Type B pancreatic cell (in vitro differentiated cells): ENCODE measurements around the gene ARL3. TPM values are rescaled to one million over a fixed set of nuclear protein-coding genes. Genes with fewer than 3 reads are reported as not detected.
A peak's percentile ranks its signal among the peaks of the same experiment; 100 is the strongest.

Source experiments
- DNase-seq: peaks from one replicate; pipeline ENCODE4 v3.0.0; 2021; ENCODE audit warnings: mixed read lengths; ENCODE audit not compliant: unreplicated experiment; ENCODE audit errors: extremely low spot score
- H3K27ac Mint-ChIP-seq: 2 replicates; pipeline ENCODE4 v1.8.0; 2021; ENCODE audit warnings: mild to moderate bottlenecking, mixed read lengths
- H3K27me3 Mint-ChIP-seq: 2 replicates; pipeline ENCODE4 v1.8.0; 2021; ENCODE audit warnings: mixed read lengths
- H3K36me3 Mint-ChIP-seq: 2 replicates; pipeline ENCODE4 v1.8.0; 2021; ENCODE audit warnings: mixed read lengths
- H3K4me1 Mint-ChIP-seq: one replicate; pipeline ENCODE4 v1.8.0; 2021; ENCODE audit warnings: mixed read lengths; ENCODE audit not compliant: unreplicated experiment
- H3K4me3 Mint-ChIP-seq: 2 replicates; pipeline ENCODE4 v1.8.0; 2021; ENCODE audit warnings: mild to moderate bottlenecking, mixed read lengths
- H3K9me3 Mint-ChIP-seq: 2 replicates; pipeline ENCODE4 v1.8.0; 2021; ENCODE audit warnings: mixed read lengths
- CTCF ChIP-seq: fragments of 200-600 bp; sonication (generic); conservative IDR thresholded peaks from 2 replicates; pipeline ENCODE4 v1.5.0; 2021; ENCODE audit warnings: antibody characterized with exemption, mild to moderate bottlenecking
- total RNA-seq: library from RNA; stranded (reverse); gene quantifications from 2 replicates; pipeline ENCODE4 v1.2.1, GENCODE V29; 2021; ENCODE audit warnings: low replicate concordance

Gene ARL3
- total RNA-seq, 1 donor from 2014 or later, result 15.8 TPM

- no peaks in the 10 kb centered on the region for H3K9me3 Mint-ChIP-seq
- no peak for TF ChIP-seq CTCF
- H3K4me3 Mint-ChIP-seq, result peak overlapping the region; percentile 73
- peak overlapping the region; percentile 76 for H3K27ac Mint-ChIP-seq
- no peak for DNase-seq
- H3K36me3 Mint-ChIP-seq, result peaks cover 4% of the 10 kb centered on the region
- peaks cover 73% of the 10 kb centered on the region for H3K4me1 Mint-ChIP-seq
- H3K27me3 Mint-ChIP-seq, result no peaks in the 10 kb centered on the region
These were observed 38.3 kb downstream of the ARL3 start for GRCh38 chr10:102675666-102676533.

- DNase-seq, result no peak
- Mint-ChIP-seq H3K9me3 (no peaks in the 10 kb centered on the region), H3K4me1 (peaks cover 78% of the 10 kb centered on the region), H3K4me3 (peak overlapping the region; percentile 73), H3K27ac (peak overlapping the region; percentile 76), H3K27me3 (no peaks in the 10 kb centered on the region), H3K36me3 (no peaks in the 10 kb centered on the region)
- peak; percentile 22 for TF ChIP-seq CTCF
These were observed 39.1 kb downstream of the ARL3 start for GRCh38 chr10:102675011-102675665.

GRCh38 chr10:102674566-102674965, 39.6 kb downstream of the ARL3 start:
- peak overlapping the region; percentile 73 for H3K4me3 Mint-ChIP-seq
- no peaks in the 10 kb centered on the region for H3K27me3 Mint-ChIP-seq
- TF ChIP-seq CTCF, result no peak
- DNase-seq, result no peak
- H3K9me3 Mint-ChIP-seq, result no peaks in the 10 kb centered on the region
- no peaks in the 10 kb centered on the region for H3K36me3 Mint-ChIP-seq
- peaks cover 75% of the 10 kb centered on the region for H3K4me1 Mint-ChIP-seq
- peak overlapping the region; percentile 76 for H3K27ac Mint-ChIP-seq

- H3K4me1 Mint-ChIP-seq, result peaks cover 69% of the 10 kb centered on the region
These were observed 40.2 kb downstream of the ARL3 start for GRCh38 chr10:102673819-102674511.

More at GRCh38 chr10:102673819-102674511, 40.2 kb downstream of the ARL3 start:
- DNase-seq, result no peak
- TF ChIP-seq CTCF, result no peak
- H3K9me3 Mint-ChIP-seq, result no peaks in the 10 kb centered on the region
- no peaks in the 10 kb centered on the region for H3K36me3 Mint-ChIP-seq
- H3K4me3 Mint-ChIP-seq, result peak overlapping the region; percentile 77
- H3K27ac Mint-ChIP-seq, result peak overlapping the region; percentile 76
- no peaks in the 10 kb centered on the region for H3K27me3 Mint-ChIP-seq
